NCI-H345 treated with DMSO at 0.1 percent for 48 hours (cell line): ENCODE results near the gene AOAH.
"Not testable (repeated sequence)": the region's sequence is repeated elsewhere in the genome, so short reads cannot be mapped to it uniquely, and the experiment has no call there.

ENCODE experiments used
- DNase-seq: peaks from one replicate; lab custom pipeline; 2025; ENCODE audit not compliant: unreplicated experiment; lab: John Stamatoyannopoulos, UW

The AOAH gene

GRCh38 chr7:36736899-36737211 lies 12.6 kb upstream of the AOAH start:
- DNase-seq, result no peak

GRCh38 chr7:36736090-36736898 lies 12.0 kb upstream of the AOAH start:
- DNase-seq, result no peak

- no peak for DNase-seq
Observed at GRCh38 chr7:36735172-36735571, 10.9 kb upstream of the AOAH start.

- no peak for DNase-seq
Observed at GRCh38 chr7:36734731-36735130, 10.4 kb upstream of the AOAH start.

- DNase-seq, result no peak
Observed at GRCh38 chr7:36733411-36733810, 9.1 kb upstream of the AOAH start.

GRCh38 chr7:36732806-36733205 lies 8.5 kb upstream of the AOAH start:
- no peak for DNase-seq

- DNase-seq, result no peak
Observed at GRCh38 chr7:36730046-36730445, 5.8 kb upstream of the AOAH start.

GRCh38 chr7:36728143-36728542 lies 3.8 kb upstream of the AOAH start:
- no peak for DNase-seq

GRCh38 chr7:36726806-36727503 lies 2.7 kb upstream of the AOAH start:
- no peak for DNase-seq

GRCh38 chr7:36726311-36726710 lies 2.0 kb upstream of the AOAH start:
- no peak for DNase-seq

- no peak for DNase-seq
Observed at GRCh38 chr7:36724996-36725395, 702 bp upstream of the AOAH start.

- DNase-seq, result no peak
Observed at GRCh38 chr7:36723291-36723690, 1.0 kb downstream of the AOAH start.

GRCh38 chr7:36719083-36719632 lies 5.1 kb downstream of the AOAH start:
- no peak for DNase-seq

- DNase-seq, result no peak
Observed at GRCh38 chr7:36717586-36717985, 6.7 kb downstream of the AOAH start.

- not testable (repeated sequence) for DNase-seq
Observed at GRCh38 chr7:36716802-36717201, 7.5 kb downstream of the AOAH start.

GRCh38 chr7:36712015-36712414 lies 12.3 kb downstream of the AOAH start:
- no peak for DNase-seq

GRCh38 chr7:36711256-36711655 lies 13.0 kb downstream of the AOAH start:
- DNase-seq, result no peak

- DNase-seq, result no peak
Observed at GRCh38 chr7:36710186-36710791, 14.0 kb downstream of the AOAH start.

GRCh38 chr7:36708767-36709166 lies 15.5 kb downstream of the AOAH start:
- no peak for DNase-seq

- no peak for DNase-seq
Observed at GRCh38 chr7:36707898-36708297, 16.4 kb downstream of the AOAH start.

GRCh38 chr7:36707465-36707864 lies 16.8 kb downstream of the AOAH start:
- DNase-seq, result no peak

GRCh38 chr7:36703860-36704259 lies 20.4 kb downstream of the AOAH start:
- not testable (repeated sequence) for DNase-seq
